Mononuclear cell (primary cell): Measurements from ENCODE around the gene CTIF. TPM values are rescaled to one million over a fixed set of nuclear protein-coding genes. Genes with fewer than 3 reads are reported as not detected.
"Not testable (repeated sequence)": the region's sequence is repeated elsewhere in the genome, so short reads cannot be mapped to it uniquely, and the experiment has no call there.

Source experiments
- H3K27me3 ChIP-seq: 2 replicates; pipeline ENCODE4 v1.6.0; 2011; ENCODE audit warnings: low read length, control low read depth; ENCODE audit not compliant: insufficient read depth
- H3K4me1 ChIP-seq: 2 replicates; pipeline ENCODE4 v1.5.1; 2011; ENCODE audit warnings: mild to moderate bottlenecking, low read length, control low read depth; ENCODE audit not compliant: insufficient read depth
- H3K4me3 ChIP-seq: 2 replicates; pipeline ENCODE4 v1.5.1; 2011; ENCODE audit warnings: mild to moderate bottlenecking, low read length, moderate library complexity
- H3K9me3 ChIP-seq: 2 replicates; pipeline ENCODE4 v1.5.1; 2011; ENCODE audit warnings: low read depth, mild to moderate bottlenecking, control low read depth, low read length
- total RNA-seq: library from RNA; depleted of rRNA; stranded (reverse); fragments of >200 nt; gene quantifications from one replicate; pipeline ENCODE4 v1.2.3, GENCODE V29; 2012

CTIF gene
- total RNA-seq, 1 donor: 2.7 TPM

- no peaks in the 10 kb centered on the region for H3K9me3 ChIP-seq
- H3K4me3 ChIP-seq: no peak overlapping the region
- no peaks in the 10 kb centered on the region for H3K27me3 ChIP-seq
- H3K4me1 ChIP-seq: no peaks in the 10 kb centered on the region
These were observed 98.5 kb downstream of the CTIF start for GRCh38 chr18:48637081-48637990.

GRCh38 chr18:48638451-48638850 lies 99.6 kb downstream of the CTIF start:
- Histone ChIP-seq H3K4me1 (no peaks in the 10 kb centered on the region), H3K9me3 (no peaks in the 10 kb centered on the region), H3K27me3 (no peaks in the 10 kb centered on the region), H3K4me3 (no peak overlapping the region)

GRCh38 chr18:48638896-48639771 lies 100.3 kb downstream of the CTIF start:
- Histone ChIP-seq H3K4me3 (no peak overlapping the region), H3K9me3 (no peaks in the 10 kb centered on the region), H3K4me1 (no peaks in the 10 kb centered on the region), H3K27me3 (no peaks in the 10 kb centered on the region)

- no peaks in the 10 kb centered on the region for H3K9me3 ChIP-seq
- no peaks in the 10 kb centered on the region for H3K4me1 ChIP-seq
- H3K4me3 ChIP-seq: no peak overlapping the region
- no peaks in the 10 kb centered on the region for H3K27me3 ChIP-seq
These were observed 101.1 kb downstream of the CTIF start for GRCh38 chr18:48639772-48640432.

- Histone ChIP-seq H3K4me1 (no peaks in the 10 kb centered on the region), H3K9me3 (no peaks in the 10 kb centered on the region), H3K4me3 (no peak overlapping the region), H3K27me3 (no peaks in the 10 kb centered on the region)
These were observed 101.9 kb downstream of the CTIF start for GRCh38 chr18:48640566-48641270.

GRCh38 chr18:48641981-48642380 lies 103.2 kb downstream of the CTIF start:
- no peaks in the 10 kb centered on the region for H3K27me3 ChIP-seq
- H3K9me3 ChIP-seq: no peaks in the 10 kb centered on the region
- H3K4me3 ChIP-seq: no peak overlapping the region
- no peaks in the 10 kb centered on the region for H3K4me1 ChIP-seq

- Histone ChIP-seq H3K9me3 (no peaks in the 10 kb centered on the region), H3K4me3 (no peak overlapping the region), H3K27me3 (no peaks in the 10 kb centered on the region), H3K4me1 (no peaks in the 10 kb centered on the region)
These were observed 103.7 kb downstream of the CTIF start for GRCh38 chr18:48642503-48642902.

GRCh38 chr18:48643262-48643661 lies 104.4 kb downstream of the CTIF start:
- no peak overlapping the region for H3K4me3 ChIP-seq
- no peaks in the 10 kb centered on the region for H3K27me3 ChIP-seq

GRCh38 chr18:48644029-48644428 lies 105.2 kb downstream of the CTIF start:
- H3K9me3 ChIP-seq: no peaks in the 10 kb centered on the region
- no peaks in the 10 kb centered on the region for H3K4me1 ChIP-seq
- no peaks in the 10 kb centered on the region for H3K27me3 ChIP-seq
- H3K4me3 ChIP-seq: no peak overlapping the region

More at GRCh38 chr18:48643262-48643661, 104.4 kb downstream of the CTIF start:
- Histone ChIP-seq H3K9me3 (no peaks in the 10 kb centered on the region), H3K4me1 (no peaks in the 10 kb centered on the region)

GRCh38 chr18:48645427-48646002 lies 106.7 kb downstream of the CTIF start:
- no peak overlapping the region for H3K4me3 ChIP-seq
- no peaks in the 10 kb centered on the region for H3K27me3 ChIP-seq
- no peaks in the 10 kb centered on the region for H3K9me3 ChIP-seq
- no peaks in the 10 kb centered on the region for H3K4me1 ChIP-seq

- H3K4me1 ChIP-seq: no peaks in the 10 kb centered on the region
- no peak overlapping the region for H3K4me3 ChIP-seq
- no peaks in the 10 kb centered on the region for H3K9me3 ChIP-seq
- no peaks in the 10 kb centered on the region for H3K27me3 ChIP-seq
These were observed 108.1 kb downstream of the CTIF start for GRCh38 chr18:48646976-48647375.

GRCh38 chr18:48649231-48649630 lies 110.4 kb downstream of the CTIF start:
- no peaks in the 10 kb centered on the region for H3K9me3 ChIP-seq
- no peak overlapping the region for H3K4me3 ChIP-seq
- no peaks in the 10 kb centered on the region for H3K4me1 ChIP-seq
- no peaks in the 10 kb centered on the region for H3K27me3 ChIP-seq

GRCh38 chr18:48654591-48654990 lies 115.8 kb downstream of the CTIF start:
- H3K9me3 ChIP-seq, H3K4me3 ChIP-seq, H3K27me3 ChIP-seq, H3K4me1 ChIP-seq: not testable (repeated sequence)

- Histone ChIP-seq H3K27me3 (no peaks in the 10 kb centered on the region), H3K9me3 (no peaks in the 10 kb centered on the region), H3K4me3 (no peak overlapping the region), H3K4me1 (no peaks in the 10 kb centered on the region)
These were observed 116.7 kb downstream of the CTIF start for GRCh38 chr18:48655508-48655907.
